NCI-H1694 (cell line): ENCODE results near the gene C19orf25.
"Not testable (repeated sequence)": the region's sequence is repeated elsewhere in the genome, so short reads cannot be mapped to it uniquely, and the experiment has no call there.

ENCODE experiments used
- DNase-seq: peaks from one replicate; lab custom pipeline; 2025; lab: John Stamatoyannopoulos, UW

The C19orf25 gene

DNA sequence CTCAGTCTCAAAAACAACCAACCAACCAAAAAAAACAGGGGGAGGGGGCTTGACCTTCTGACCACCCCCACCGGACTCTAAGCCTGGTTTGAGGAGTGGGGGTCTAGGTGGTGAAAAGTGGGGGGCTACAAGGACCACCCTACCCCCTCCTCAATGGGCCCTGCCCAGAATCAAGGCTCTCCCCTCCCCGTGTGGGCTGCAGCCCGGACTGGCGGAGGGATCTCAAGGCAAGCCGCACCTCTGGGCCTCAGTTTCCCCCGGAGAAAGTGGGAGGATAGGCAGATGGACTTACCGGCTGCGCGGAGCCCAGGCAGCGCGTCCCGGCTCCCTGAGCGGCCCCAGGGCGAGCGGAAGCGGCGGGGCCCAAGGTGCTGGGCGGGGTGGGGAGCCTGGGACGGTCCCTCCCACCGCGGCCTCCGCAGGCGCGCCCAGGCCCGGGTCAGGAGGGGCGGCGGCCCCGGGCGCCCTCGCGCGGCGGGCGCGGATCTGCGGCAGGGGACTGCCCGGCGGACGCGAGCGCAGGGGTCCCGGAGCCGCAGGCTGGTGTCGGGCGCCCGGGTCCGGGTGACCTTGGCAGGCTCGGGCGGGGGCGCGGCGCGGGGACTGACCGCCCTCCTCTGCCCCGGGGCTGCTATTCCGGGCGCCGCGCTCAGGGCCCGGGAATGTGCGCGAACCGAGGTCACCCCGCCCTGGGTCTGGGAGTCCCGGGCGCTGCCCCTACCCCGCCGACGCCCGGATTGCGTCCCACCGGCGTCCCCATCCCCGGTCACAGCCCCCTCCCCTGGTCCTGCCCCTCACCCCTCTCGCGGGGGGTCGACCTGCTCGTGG lies 33.9 kb upstream of the C19orf25 start, which contains the start of gene ADAMTSL5:
Gene ADAMTSL5, minus strand, starts transcription at position 349 of the 828 bp plus-strand sequence. CDS start 2,076 bp downstream, outside the sequence.
- no peak for DNase-seq

DNA sequence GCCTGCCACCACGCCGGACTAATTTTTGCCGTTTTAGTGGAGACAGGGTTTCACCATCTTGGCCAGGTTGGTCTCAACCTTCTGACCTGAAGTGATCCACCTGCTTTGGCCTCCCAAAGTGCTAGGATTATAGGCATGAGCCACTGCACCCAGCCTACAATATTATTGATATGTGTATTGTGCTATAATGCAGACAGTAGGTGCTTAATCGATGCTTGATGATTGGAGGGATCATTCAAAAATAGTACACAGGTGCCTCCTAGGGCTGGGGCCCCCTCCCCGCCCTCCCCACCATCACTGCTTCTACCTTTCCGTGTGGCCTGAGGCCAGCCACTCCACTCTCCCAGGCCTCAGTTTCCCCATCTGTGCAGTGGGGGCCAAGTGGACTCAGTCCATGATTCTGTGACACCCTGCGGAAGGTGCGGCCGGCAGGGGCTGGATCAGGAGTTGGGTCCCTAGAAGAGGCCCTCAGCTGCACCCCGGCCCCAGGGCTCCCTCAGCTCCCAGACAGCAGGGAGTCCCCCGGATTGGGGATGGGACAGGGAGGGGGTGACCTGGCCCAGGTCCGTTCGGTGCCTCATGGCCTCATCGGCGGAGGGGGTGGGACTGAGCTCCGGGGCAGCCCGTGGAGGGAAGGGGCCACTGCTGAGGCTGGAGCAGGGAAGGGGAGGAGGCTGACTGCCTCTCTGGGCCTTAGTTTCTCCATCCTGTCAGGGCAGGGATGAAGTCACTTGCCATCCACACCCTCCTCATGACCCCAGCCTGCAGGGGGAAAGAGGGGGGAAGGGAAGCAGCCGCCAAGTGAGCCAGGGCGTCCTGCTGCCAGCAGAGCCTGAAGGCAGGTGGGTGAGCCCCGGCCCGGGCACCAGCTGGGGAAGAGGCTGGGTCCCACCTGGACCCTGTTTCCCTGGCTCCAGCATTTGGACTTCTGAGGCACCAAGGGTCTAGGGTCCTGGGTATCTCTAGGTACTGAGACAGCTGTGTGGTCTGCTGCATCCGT lies 32.6 kb upstream of the C19orf25 start:
- no peak for DNase-seq

DNA sequence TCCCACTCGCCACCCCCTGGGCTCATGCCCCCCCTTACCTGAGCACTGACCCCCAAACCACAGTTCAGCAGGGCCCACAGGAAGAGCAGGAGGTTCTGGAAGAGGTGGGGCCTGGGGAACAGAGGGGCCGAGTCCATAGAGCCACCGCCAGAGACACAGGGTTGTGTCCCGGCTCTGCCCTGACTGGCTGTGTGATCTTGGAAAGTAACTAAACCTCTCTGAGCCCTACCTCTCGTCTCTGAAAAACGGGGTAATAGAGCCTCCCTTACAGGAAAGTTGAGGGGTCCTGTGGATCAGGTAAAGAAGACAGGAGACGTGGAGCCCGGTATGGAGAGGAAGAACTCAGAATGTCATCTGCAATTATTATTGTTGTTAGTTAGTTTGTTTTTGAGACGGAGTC lies 31.8 kb upstream of the C19orf25 start:
- no peak for DNase-seq

DNA sequence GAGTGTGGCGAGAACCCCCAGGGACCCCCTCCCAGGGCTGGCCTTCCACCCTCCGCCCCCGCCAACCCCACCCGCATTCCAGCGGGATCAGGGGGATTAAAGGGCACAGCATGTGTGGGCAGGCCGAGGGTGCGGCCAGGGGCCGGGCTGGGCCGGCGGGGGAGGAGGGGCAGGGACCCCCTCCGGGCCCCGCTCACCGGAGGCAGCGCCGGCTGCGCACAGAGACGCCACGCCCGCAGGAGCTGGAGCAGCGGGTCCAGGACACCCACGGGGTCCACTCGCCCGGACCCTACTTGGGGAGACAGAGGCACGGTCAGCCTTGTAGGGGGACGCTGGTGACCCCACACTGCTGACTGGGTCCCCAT lies 31.4 kb upstream of the C19orf25 start:
- DNase-seq: no peak

DNA sequence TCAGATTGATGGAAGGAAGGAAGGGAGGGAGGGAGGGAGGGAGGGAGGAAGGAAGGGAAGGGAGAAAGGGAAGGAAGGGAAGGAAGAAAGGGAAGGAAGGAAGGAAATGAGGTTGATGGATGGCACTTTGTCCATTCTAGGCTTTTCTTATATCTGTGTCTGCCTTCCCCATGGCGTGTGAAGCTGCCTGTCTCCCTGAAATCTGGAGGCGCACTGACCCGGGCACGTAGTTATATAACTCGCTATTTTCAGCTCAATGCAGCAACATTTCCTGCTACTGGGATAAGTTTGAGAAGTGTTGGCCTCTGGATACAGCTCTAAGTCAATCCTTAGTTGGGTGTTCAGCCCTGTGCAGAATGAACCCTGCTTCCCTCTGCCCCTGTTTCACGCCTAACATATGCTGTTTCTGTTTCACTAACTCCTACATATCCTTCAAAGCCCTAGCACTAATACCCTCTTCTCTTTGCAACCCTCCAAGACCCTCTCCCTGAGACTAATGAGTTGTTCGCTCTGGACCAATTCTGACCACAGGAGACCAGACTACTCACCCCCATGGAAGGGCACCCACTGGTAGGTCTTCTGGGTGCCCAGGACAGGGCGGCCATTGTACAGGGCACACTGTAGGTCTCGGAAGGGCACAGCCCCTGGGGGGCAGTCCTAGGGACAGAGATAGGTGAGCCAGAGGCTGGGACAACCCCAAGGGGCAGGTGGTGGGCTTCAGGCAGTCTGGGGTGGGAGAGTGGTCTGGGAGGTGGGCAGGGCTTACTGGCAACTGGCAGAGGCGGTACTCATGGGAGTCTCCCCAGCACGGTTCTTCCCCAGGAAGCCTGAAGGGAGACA lies 30.8 kb upstream of the C19orf25 start:
- no peak for DNase-seq

DNA sequence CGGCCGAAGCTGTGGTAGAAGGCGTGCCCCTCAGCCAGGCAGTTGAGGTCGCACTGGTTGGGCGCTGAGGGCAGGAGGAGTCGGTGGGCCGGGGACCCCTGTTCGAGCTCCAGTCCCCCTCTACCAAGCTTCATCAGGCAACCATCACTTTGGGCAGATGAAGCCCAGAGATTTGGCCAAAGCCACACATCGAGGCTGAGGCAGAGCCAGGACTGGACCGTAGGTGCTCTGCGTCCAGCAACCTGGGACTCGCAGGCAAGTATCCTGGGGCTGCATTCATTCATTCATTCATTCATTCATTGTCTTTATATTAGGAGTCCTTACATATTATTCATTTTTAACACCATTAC lies 29.5 kb upstream of the C19orf25 start:
- DNase-seq: no peak

DNA sequence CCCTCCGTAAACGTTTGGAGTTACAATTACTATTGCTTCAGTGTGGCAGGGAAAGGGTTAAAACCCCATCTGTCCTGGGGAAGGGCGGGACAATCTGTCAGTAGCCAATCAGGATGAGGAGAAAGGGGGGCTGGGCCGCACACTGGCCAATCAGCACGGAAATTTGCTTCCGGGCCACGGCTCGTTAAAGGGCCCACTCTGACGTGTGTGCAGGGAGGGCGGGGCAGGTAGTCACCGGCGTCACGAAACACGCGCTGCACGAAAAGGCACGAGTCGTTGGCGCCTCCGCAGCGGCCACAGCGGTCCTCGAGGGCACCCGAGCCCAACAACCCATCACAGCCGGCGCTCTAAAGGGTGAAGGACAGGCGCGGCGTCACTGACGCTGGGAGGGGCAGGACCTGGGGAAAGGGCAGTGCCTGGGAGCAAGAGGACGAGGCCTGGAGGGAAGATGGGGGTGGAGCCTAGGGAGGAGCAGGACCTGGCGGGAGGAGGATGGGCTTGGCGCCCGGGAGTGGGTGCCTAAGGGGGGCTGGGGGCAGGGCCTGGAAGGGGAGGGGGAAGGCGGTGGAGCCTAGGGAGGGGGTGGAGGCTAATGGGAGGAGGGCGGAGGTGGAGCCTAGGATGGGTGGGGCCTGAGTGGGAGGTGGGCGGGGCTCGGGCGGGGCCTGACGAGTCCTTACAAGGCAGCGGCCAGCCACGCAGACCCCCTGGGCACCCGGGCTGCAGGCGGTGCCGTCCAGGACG lies 28.9 kb upstream of the C19orf25 start:
- DNase-seq: peak; percentile 91

DNA sequence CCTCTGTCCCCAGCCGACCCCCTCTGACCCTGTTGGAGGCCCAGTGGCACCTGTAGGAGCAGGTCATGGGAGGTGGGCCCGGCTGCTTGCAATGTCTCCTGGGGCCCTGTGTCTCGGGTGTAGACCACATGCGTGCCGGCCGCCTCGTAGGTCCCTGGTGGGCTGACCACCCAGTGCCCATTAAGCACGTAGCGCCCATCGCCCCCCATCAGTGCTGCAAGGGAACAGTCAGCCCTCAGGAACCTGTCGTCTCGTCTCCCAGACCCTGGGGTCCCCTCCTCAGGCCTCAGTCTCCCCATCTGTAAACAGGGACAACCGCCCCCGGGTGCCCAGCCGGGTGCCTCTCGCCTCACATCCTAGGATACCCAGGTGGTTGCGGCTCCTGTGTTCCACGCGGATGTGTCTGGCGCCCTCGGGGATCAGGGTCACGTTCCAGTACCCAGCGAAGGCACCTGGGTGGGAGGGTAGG lies 28.2 kb upstream of the C19orf25 start:
- DNase-seq: no peak

DNA sequence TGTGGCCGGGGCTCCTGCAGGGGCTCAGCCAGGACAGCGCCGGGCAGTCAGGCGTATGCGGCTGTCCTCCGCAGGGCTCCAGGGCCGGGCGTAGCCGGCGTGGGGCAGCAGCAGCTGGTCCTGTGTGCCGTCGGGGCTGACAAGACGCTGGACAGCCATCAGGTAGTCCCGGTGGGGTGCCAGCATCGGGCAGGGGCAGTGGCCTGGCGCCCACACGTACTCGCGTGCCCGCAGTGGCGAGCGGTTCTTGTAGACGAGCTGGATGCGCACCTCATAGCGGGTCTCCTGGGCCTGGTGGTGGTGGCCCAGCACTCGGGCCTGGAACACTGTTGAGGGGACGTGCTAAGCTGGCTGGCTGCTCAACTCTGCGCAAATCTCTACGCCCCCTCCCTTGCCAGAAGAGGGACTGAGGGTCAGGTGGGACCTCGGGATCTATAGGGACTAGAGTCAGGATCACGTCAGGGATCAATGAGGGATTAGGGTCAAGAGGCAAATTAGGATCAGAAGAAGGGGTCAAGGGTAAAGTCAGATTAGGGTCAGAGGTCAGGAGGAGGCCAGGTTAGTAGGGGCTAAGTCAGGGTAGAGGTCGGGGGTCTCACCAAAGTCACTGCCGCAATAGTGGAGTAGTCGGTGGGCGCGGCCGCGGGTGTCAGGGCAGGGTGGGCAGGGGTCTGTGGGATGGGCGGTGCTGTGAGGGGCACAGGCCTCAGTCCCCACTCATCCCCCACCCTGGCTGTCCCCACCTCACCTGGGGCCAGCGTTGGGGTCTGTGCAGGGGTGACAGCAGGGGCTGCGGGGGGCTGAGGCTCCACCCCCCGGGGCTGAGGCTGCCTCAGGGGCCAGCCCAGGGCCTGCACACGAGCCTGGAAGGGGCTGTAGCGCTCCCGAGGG lies 27.2 kb upstream of the C19orf25 start:
- no peak for DNase-seq

DNA sequence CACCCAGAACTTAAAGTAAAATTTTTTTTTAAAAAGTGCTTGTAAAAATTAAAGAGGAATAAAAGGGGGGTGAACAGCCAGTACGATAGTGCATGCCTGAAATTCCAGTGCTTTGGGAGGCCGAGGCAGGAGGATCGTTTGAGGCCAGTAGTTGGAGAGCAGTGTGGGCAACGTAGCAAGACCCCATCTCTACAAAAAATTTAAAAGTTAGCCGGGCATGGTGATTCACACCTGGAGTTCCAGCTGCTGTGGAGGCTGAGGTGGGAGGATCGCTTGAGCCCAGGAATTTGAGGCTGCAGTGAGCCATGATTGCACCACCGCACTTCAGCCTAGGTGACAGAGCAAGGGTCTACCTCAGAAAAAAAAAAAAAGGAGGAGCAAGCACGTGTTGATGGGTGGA lies 26.0 kb upstream of the C19orf25 start:
- no peak for DNase-seq

DNA sequence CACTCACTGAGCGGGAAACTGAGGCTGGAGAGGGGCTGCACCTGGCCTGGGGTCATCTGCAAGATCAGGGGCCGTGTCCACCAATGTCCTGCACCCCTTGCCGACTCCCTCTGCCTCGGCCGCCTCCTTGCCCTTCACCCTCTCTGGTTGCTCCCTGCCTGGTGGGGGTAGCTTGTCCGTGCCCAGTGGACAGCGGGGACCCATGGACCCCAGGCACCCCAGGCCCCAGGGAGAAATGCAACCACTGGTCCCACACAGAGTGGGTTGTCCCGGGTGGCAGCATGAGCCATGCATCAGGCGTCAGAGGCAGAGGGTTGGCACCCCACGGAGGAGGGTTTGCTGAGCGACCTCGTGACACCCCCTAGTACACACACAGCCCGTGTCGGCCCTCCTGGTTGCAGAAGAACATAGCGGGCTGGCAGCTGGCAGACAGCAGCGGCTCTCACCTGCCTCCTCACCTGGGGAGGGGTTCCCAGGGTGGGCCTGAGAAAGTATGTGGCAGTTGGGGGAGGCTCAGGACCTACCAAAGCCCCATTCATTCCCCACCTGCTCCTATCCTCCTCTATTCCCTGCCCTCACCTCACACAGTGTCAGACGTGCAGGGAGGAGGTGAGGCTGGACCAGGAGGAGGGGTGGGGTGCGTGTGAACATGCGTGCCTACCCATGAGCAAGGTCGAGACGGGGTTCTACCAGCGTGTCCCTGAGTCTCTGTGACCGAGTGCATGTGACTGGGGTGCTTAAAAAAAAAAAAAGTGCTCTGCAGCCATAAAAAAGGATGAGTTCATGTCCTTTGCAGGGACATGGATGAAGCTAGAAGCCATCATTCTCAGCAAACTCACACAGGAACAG lies 25.1 kb upstream of the C19orf25 start:
- no peak for DNase-seq

DNA sequence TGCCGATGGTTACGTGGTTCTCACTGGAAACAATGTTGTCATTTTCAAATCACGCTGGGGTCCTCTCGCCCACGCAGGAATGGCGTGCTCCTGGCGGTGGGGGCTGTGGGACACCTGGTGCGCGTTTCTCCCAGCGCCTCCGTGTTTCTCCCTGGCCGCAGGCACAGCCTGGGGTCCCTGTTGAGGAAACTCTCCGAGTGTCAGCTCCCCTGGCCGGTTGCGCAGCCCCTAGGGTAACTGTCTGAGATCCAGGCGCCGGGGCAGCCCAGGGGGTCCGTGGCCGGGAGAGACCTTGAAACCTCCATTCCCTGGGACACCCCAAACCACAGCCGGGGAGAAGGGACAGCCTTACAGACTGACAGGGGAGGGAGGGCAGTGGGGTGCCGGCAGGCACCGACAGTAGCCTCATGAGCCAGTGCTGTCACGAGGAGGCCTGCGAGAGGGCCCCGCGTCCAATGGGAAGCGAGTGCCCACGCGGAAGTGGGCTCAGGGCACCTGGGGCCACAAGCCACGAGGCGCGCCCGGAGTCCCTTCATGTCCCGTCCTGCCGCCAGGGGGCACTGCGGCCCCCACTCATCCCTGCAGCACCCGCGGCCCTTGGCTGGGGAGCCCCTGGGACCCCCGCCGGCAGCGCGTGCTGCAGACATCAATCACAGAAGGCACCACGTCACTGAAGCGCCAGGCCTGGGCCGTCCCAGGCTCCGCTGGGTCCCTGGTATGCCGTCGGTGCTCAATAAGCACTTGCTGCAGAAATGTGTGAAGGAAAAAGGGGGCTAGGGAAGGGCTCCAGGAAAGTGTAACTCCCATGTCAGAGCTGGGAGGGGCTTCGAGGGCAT lies 24.3 kb upstream of the C19orf25 start:
- no peak for DNase-seq

DNA sequence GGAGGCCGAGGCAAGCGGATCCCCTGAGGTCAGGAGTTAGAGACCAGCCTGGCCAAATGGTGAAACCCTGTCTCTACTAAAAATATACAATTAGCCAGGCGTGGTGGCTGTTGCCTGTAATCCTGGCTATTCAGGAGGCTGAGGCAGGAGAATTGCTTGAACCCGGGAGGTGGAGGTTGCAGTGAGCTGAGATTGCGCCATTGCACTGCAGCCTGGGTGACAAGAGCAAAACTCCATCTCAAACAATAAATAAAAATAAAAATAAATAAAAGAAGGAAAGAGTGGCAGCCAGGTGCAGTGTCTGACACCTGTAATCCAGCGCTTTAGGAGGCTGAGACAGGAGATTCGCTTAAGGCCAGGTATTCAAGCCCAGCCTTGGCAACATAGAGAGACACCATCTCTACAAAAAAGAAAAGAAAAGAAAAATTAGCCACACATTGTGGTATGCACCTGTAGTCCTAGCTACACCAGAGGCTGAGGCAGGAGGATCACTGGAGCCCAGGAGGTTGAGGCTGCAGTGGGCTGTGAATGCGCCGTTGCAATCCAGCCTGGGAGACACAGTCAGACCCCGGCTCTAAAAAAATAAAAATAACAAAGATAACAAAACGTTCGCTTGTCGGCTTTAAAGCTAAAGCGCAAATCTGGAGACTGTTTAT lies 23.5 kb upstream of the C19orf25 start:
- no peak for DNase-seq

DNA sequence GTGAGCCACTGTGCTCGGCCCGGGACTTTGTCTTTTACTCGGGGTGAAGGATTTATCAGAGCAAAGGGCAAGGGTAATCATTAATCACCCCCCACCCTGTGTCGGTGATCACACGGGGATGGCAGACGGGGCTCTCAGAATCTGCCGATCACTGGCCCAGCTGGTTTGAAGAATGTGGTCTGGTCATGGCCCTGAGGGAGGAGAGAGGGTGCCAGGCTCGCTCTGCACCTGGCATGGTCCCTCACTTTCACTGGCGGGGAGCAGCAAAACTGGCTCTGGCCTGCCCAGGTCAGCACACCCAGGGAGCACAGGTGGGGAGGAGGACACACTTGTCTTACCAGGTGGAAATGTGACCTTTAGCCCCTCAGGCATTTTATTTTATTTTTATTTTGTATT lies 22.2 kb upstream of the C19orf25 start:
- no peak for DNase-seq

DNA sequence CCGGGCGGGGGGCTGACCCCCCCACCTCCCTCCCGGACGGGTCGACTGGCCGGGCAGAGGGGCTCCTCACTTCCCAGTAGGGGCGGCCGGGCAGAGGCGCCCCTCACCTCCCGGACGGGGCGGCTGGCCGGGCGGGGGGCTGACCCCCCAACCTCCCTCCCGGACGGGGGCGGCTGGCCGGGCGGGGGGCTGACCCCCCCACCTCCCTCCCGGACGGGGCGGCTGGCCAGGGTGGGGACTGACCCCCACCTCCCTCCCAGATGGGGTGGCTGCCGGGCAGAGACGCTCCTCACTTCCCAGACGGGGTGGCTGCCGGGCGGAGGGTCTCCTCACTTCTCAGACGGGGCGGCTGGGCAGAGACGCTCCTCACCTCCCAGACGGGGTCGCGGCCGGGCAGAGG lies 20.2 kb upstream of the C19orf25 start:
- DNase-seq: not testable (repeated sequence)

DNA sequence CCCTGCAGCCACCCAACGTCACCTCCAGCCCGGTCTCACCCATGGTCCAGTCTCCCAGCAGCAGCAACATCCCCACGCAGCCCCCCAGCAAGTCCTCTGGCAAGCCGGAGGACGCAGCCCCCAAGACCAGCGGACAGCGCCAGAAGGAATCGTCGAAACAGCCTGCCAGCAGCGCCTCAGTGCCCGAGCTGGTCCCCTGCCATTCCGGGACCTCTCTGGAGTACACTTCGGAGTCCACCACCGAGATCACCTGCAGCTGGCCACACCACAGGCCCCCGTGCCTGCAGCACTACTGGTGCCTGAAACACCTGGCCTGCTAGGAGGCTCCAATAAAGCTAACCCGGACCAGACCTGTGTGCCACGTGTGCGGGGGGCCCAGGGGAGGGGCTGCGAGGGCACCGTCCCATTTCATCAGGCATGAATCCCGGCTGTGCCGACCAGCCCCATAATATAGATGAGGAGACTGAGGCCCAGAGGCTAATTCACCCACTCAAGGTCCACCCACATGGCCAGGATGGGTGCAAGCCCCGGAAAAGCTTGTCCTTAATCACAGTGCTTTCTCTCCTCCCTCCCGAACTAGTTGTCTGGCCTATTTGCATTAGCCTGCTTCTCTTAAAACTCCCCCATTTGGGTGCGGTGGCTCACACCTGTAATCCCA lies 18.7 kb upstream of the C19orf25 start:
- DNase-seq: no peak
